Pancreas (tissue), 10 donors: ENCODE data around the gene PMAIP1. TPM values are rescaled to one million over a fixed set of nuclear protein-coding genes. Genes with fewer than 3 reads are reported as not detected.
"Not testable (repeated sequence)": the region's sequence is repeated elsewhere in the genome, so short reads cannot be mapped to it uniquely, and the experiment has no call there.

Experiments used
- ATAC-seq, 4 donors: fragments of 200-7000 bp; cut with Tn5 transposase; one replicate each; pipeline versions ENCODE4 v1.8.0 to v1.9.1; 2020; ENCODE audit warnings: mild to moderate bottlenecking in 4 of 4, moderate library complexity in 4 of 4
- DNase-seq, 6 donors: peaks; one replicate each; pipeline ENCODE4 v3.0.0-alpha.2; 2020
- FAIRE-seq: peaks from 2 replicates; lab custom pipeline; 2012; peaks lifted over from hg19 to GRCh38; lab: Jason Lieb, UNC
- H3K27ac ChIP-seq, 4 donors: fragments of 200-600 bp; sonication (generic); 1 replicate in 3 of 4; 2 replicates in 1 of 4; pipeline versions ENCODE4 v1.5.0 to v1.8.0; 2020
- H3K27me3 ChIP-seq, 4 donors: fragments of 200-600 bp; one replicate each; pipeline ENCODE4 v1.8.0; 2021
- H3K36me3 ChIP-seq, 3 donors: fragments of 200-600 bp; sonication (generic) in 1 of 3; one replicate each; pipeline versions ENCODE4 v1.5.0 to v1.8.0; 2020 to 2021
- H3K4me1 ChIP-seq, 3 donors: fragments of 200-600 bp; one replicate each; pipeline ENCODE4 v1.8.0; 2021
- H3K4me3 ChIP-seq, 4 donors: fragments of 200-600 bp; sonication (generic) in 2 of 4; one replicate each; pipeline versions ENCODE4 v1.5.0 to v1.8.0; 2020 to 2021
- H3K9me3 ChIP-seq, 4 donors: fragments of 200-600 bp; one replicate each; pipeline ENCODE4 v1.8.0; 2021
- CTCF ChIP-seq, 4 donors: fragments of 200-600 bp; sonication (generic) in 3 of 4; IDR thresholded peaks; one replicate each; pipeline versions ENCODE4 v1.5.0 to v1.8.0; 2021; ENCODE audit warnings: antibody characterized with exemption in 4 of 4
- whole genome bisulfite sequencing, 2 donors: extraction: QIAGEN DNeasy Blood & Tissue Kit; methylation state at CpG; one replicate each; pipeline ENCODE4 v1.1.7; 2013; 5-methylcytosine and 5-hydroxymethylcytosine counted together
- intact Hi-C, 3 donors: fragments of 100-400 bp; cut with DNase I; formaldehyde crosslinking; loops; one replicate each; pipeline versions ENCODE4 v1.11.1 to v1.14.2; 2022
- polyA plus RNA-seq, 2 donors: library from polyadenylated mRNA; stranded (reverse); fragments of 200-250 nt; gene quantifications; one replicate each; pipeline ENCODE4 v1.2.3, GENCODE V29; 2013
- total RNA-seq, 6 donors: library from RNA; stranded (reverse); fragmentation: NEBNext Ultra II Directional in 4 of 6; extraction: Animal tissue kit (Norgen Biotek cat#: 25700) in 4 of 6; gene quantifications; one replicate each; pipeline versions ENCODE4 v1.2.1 to v1.2.4, GENCODE V29; 2021 to 2023
- donor health status: healthy with polysubstance abuse.
- donor health status: DM: no; HTN: no; CAD: no; lungs with moderate emphysema.
- donor health status: DM: no; HTN: no; CAD: no.
- donor health status: control.
- donor health status: control.
- donor health status: Bipolar disorder and iron deficiency.
- donor health status: DM: yes; HTN: yes; CAD: no.
- donor health status: DM: no; HTN: no; CAD: no.
- donor health status: DM: no; HTN: no; CAD: no.
- donor health status: DM: yes; HTN: yes; CAD: no.

PMAIP1 gene
- total and polyA plus RNA-seq, 8 donors = 0.16 to 2.4 (median 0.65) TPM

GRCh38 chr18:59885579-59886163 is 14.1 kb upstream of the PMAIP1 start:
- Histone ChIP-seq H3K27ac (no peak overlapping the region), H3K36me3 (no peaks in the 10 kb centered on the region), H3K4me1 (peaks cover 0 to 9% (median 0%) of the 10 kb centered on the region in 3 donors), H3K4me3 (no peak overlapping the region), H3K27me3 (no peaks in the 10 kb centered on the region), H3K9me3 (no peaks in the 10 kb centered on the region)
- intact Hi-C loops = no loop called here
- FAIRE-seq = no peak
- ATAC-seq = peak in 1 of 4 donors; percentile 48
- 63 to 66% methylated on average over 6 of the region's 6 CpGs for WGBS, 2 donors
- DNase-seq = no peak
- no peak for TF ChIP-seq CTCF (IDR thresholded peaks at IDR 0.05)

GRCh38 chr18:59886399-59886798 is 13.4 kb upstream of the PMAIP1 start:
- intact Hi-C loops, H3K36me3 ChIP-seq, H3K4me3 ChIP-seq, H3K9me3 ChIP-seq, H3K27ac ChIP-seq, ATAC-seq, H3K27me3 ChIP-seq, DNase-seq, H3K4me1 ChIP-seq, FAIRE-seq: not testable (repeated sequence)
- 60 to 66% methylated on average over 3 of the region's 3 CpGs for WGBS, 2 donors

- no peak for ATAC-seq
- WGBS, 2 donors = 90% methylated on average over 3 of the region's 3 CpGs
- no peak for TF ChIP-seq CTCF (IDR thresholded peaks at IDR 0.05)
Measured at GRCh38 chr18:59892123-59892522, 7.7 kb upstream of the PMAIP1 start.

GRCh38 chr18:59893971-59894370 is 5.8 kb upstream of the PMAIP1 start:
- H3K27me3 ChIP-seq = peaks cover 0 to 5% (median 0%) of the 10 kb centered on the region in 4 donors
- intact Hi-C loops = no loop called here
- 83 to 86% methylated on average over 6 of the region's 6 CpGs for WGBS, 2 donors
- H3K4me1 ChIP-seq = peaks cover 0 to 3% (median 0%) of the 10 kb centered on the region in 3 donors
- H3K36me3 ChIP-seq = no peaks in the 10 kb centered on the region
- H3K27ac ChIP-seq = no peak overlapping the region
- ATAC-seq = no peak
- no peak for DNase-seq
- no peaks in the 10 kb centered on the region for H3K9me3 ChIP-seq
- H3K4me3 ChIP-seq = no peak overlapping the region
- FAIRE-seq = no peak
- no peak for TF ChIP-seq CTCF (IDR thresholded peaks at IDR 0.05)

More at GRCh38 chr18:59892123-59892522, 7.7 kb upstream of the PMAIP1 start:
- H3K27me3 ChIP-seq = no peaks in the 10 kb centered on the region
- H3K4me1 ChIP-seq = no peaks in the 10 kb centered on the region
- no peak overlapping the region for H3K27ac ChIP-seq
- H3K36me3 ChIP-seq = no peaks in the 10 kb centered on the region
- DNase-seq = no peak
- no peak overlapping the region for H3K4me3 ChIP-seq
- intact Hi-C loops = no loop called here
- FAIRE-seq = no peak
- no peaks in the 10 kb centered on the region for H3K9me3 ChIP-seq

GRCh38 chr18:59897321-59897954 is 2.4 kb upstream of the PMAIP1 start:
- DNase-seq (no peak), FAIRE-seq (no peak), ATAC-seq (no peak)
- no peaks in the 10 kb centered on the region for H3K36me3 ChIP-seq
- no peak for TF ChIP-seq CTCF (IDR thresholded peaks at IDR 0.05)
- intact Hi-C loops = no loop called here
- no peaks in the 10 kb centered on the region for H3K9me3 ChIP-seq
- peaks cover 0 to 4% (median 0%) of the 10 kb centered on the region in 3 donors for H3K4me1 ChIP-seq
- WGBS, 2 donors = 50 to 72% methylated on average over 9 of the region's 9 CpGs
- no peak overlapping the region for H3K27ac ChIP-seq
- H3K4me3 ChIP-seq = no peak overlapping the region
- H3K27me3 ChIP-seq = peaks cover 0 to 10% (median 0%) of the 10 kb centered on the region in 4 donors
